Tracheal epithelial cell (primary cell): ENCODE results near the gene FAM3C. TPM values are rescaled to one million over a fixed set of nuclear protein-coding genes. Genes with fewer than 3 reads are reported as not detected.

Source experiments
- total RNA-seq: library from RNA; depleted of rRNA; stranded (reverse); fragments of >200 nt; gene quantifications from 2 replicates; pipeline ENCODE4 v1.2.1, GENCODE V29; 2014

Gene FAM3C
- total RNA-seq = 33.7 and 44.3 TPM in 2 replicates

GRCh38 chr7:121395961-121396757 is at the start of gene FAM3C:
Gene FAM3C, minus strand, starts transcription at chr7:121396308. Its CDS starts 13,339 bp downstream, at chr7:121382969.

GRCh38 chr7:121328508-121329190 is 67.5 kb downstream of the FAM3C start, which contains the start of gene WNT16:
Gene WNT16, plus strand, starts transcription at chr7:121329000. Its CDS starts 293 bp downstream, at chr7:121329293.

Other genes starting within 250 kb of the FAM3C start
- not detected in 2 replicates for gene WNT16, start 67.3 kb downstream of the FAM3C start, total RNA-seq